Right cardiac atrium (tissue), 5 donors: ENCODE measurements around the gene CAMK4. TPM values are rescaled to one million over a fixed set of nuclear protein-coding genes. Genes with fewer than 3 reads are reported as not detected.

Experiments
- ATAC-seq, 2 donors: fragments of 200-7000 bp; cut with Tn5 transposase; one replicate each; pipeline versions ENCODE4 v1.8.0 to v1.9.1; 2020; ENCODE audit warnings: moderate library complexity in 2 of 2, mild to moderate bottlenecking in 1 of 2
- DNase-seq, 3 donors: peaks; one replicate each; pipeline ENCODE4 v3.0.0-alpha.2; 2020
- H3K27ac ChIP-seq: one replicate; pipeline ENCODE4 v1.5.1; 2013; ENCODE audit warnings: mild to moderate bottlenecking, low read length, control low read depth, moderate library complexity
- H3K27me3 ChIP-seq: one replicate; pipeline ENCODE4 v1.6.1; 2013; ENCODE audit not compliant: control insufficient read depth, insufficient read depth
- H3K4me1 ChIP-seq: one replicate; pipeline ENCODE4 v1.6.1; 2013; ENCODE audit warnings: low read length; ENCODE audit not compliant: control insufficient read depth, insufficient read depth
- H3K4me3 ChIP-seq: one replicate; pipeline ENCODE4 v1.5.1; 2013; ENCODE audit warnings: low read length, control low read depth
- H3K9me3 ChIP-seq: one replicate; pipeline ENCODE4 v1.6.1; 2013; ENCODE audit warnings: low read length; ENCODE audit not compliant: control insufficient read depth
- WGBS: extraction: QIAGEN DNeasy Blood & Tissue Kit; methylation state at CpG from one replicate; pipeline ENCODE4 v1.1.7; 2013; 5-methylcytosine and 5-hydroxymethylcytosine counted together
- intact Hi-C, 4 donors: fragments of 100-400 bp; cut with DNase I; formaldehyde crosslinking; loops; one replicate each; pipeline versions ENCODE4 v1.11.0 to v1.14.0; 2022 to 2023
- polyA plus RNA-seq: library from polyadenylated mRNA; stranded (reverse); fragments of 200-250 nt; gene quantifications from one replicate; pipeline ENCODE4 v1.2.3, GENCODE V29; 2013
- total RNA-seq, 4 donors: library from RNA; stranded (reverse); fragmentation: NEBNext Ultra II Directional; extraction: Animal tissue kit (Norgen Biotek cat#: 25700); gene quantifications; one replicate each; pipeline ENCODE4 v1.2.1, GENCODE V29; 2021
- donor health status: healthy with polysubstance abuse.
- donor health status: DM: no; HTN: yes; CAD: no.
- donor health status: DM: no; HTN: no; CAD: no.
- donor health status: DM: no; HTN: yes; CAD: no; lungs with severe emphysema.
- donor health status: DM: yes; HTN: yes; CAD: no.

The CAMK4 gene
- total and polyA plus RNA-seq, 5 donors = 0.25 to 0.66 (median 0.60) TPM; not detected in 1

GRCh38 chr5:111360173-111360572 lies 136.0 kb downstream of the CAMK4 start:
- intact Hi-C loops = no loop called here
- ATAC-seq (no peak), DNase-seq (no peak)
- Histone ChIP-seq H3K4me1 (no peaks in the 10 kb centered on the region), H3K27me3 (no peaks in the 10 kb centered on the region), H3K27ac (no peak overlapping the region), H3K4me3 (no peak overlapping the region), H3K9me3 (no peaks in the 10 kb centered on the region)
- 54% methylated on average over 2 of the region's 2 CpGs for WGBS

GRCh38 chr5:111364992-111365391 lies 140.8 kb downstream of the CAMK4 start:
- intact Hi-C loops = no loop called here
- WGBS = 76% methylated on average over 2 of the region's 2 CpGs
- Histone ChIP-seq H3K27ac (no peak overlapping the region), H3K4me3 (no peak overlapping the region), H3K4me1 (no peaks in the 10 kb centered on the region), H3K27me3 (no peaks in the 10 kb centered on the region), H3K9me3 (no peaks in the 10 kb centered on the region)
- DNase-seq (no peak), ATAC-seq (no peak)

GRCh38 chr5:111366388-111366787 lies 142.2 kb downstream of the CAMK4 start:
- DNase-seq = no peak
- intact Hi-C loops = no loop called here

GRCh38 chr5:111367115-111367514 lies 142.9 kb downstream of the CAMK4 start:
- no peaks in the 10 kb centered on the region for H3K4me1 ChIP-seq
- no peaks in the 10 kb centered on the region for H3K9me3 ChIP-seq
- H3K27ac ChIP-seq = no peak overlapping the region
- no peak for DNase-seq
- no peak overlapping the region for H3K4me3 ChIP-seq
- 69% methylated on average over 3 of the region's 3 CpGs for WGBS
- ATAC-seq = no peak
- H3K27me3 ChIP-seq = no peaks in the 10 kb centered on the region
- intact Hi-C loops = no loop called here

More at GRCh38 chr5:111366388-111366787, 142.2 kb downstream of the CAMK4 start:
- Histone ChIP-seq H3K27me3 (no peaks in the 10 kb centered on the region), H3K4me1 (no peaks in the 10 kb centered on the region), H3K9me3 (no peaks in the 10 kb centered on the region), H3K4me3 (no peak overlapping the region), H3K27ac (no peak overlapping the region)
- ATAC-seq = no peak

- Histone ChIP-seq H3K4me1 (no peaks in the 10 kb centered on the region), H3K9me3 (no peaks in the 10 kb centered on the region), H3K4me3 (no peak overlapping the region), H3K27me3 (no peaks in the 10 kb centered on the region), H3K27ac (no peak overlapping the region)
- ATAC-seq = no peak
- intact Hi-C loops = no loop called here
- no peak for DNase-seq
- 90% methylated on average over 1 of the region's 1 CpG for WGBS
Observed at GRCh38 chr5:111372799-111373198, 148.6 kb downstream of the CAMK4 start.

- no peak for ATAC-seq
- no peak for DNase-seq
- Histone ChIP-seq H3K4me3 (no peak overlapping the region), H3K27ac (no peak overlapping the region), H3K9me3 (no peaks in the 10 kb centered on the region), H3K27me3 (no peaks in the 10 kb centered on the region), H3K4me1 (no peaks in the 10 kb centered on the region)
- WGBS = 73% methylated on average over 4 of the region's 4 CpGs
- intact Hi-C loops = no loop called here
Observed at GRCh38 chr5:111374380-111374779, 150.2 kb downstream of the CAMK4 start.

GRCh38 chr5:111375645-111376044 lies 151.5 kb downstream of the CAMK4 start:
- H3K4me3 ChIP-seq = no peak overlapping the region
- H3K27me3 ChIP-seq = no peaks in the 10 kb centered on the region
- intact Hi-C loops = no loop called here
- no peak overlapping the region for H3K27ac ChIP-seq
- no peaks in the 10 kb centered on the region for H3K4me1 ChIP-seq
- DNase-seq = no peak
- no peak for ATAC-seq
- no peaks in the 10 kb centered on the region for H3K9me3 ChIP-seq
- WGBS = 93% methylated on average over 2 of the region's 2 CpGs

GRCh38 chr5:111377306-111377705 lies 153.1 kb downstream of the CAMK4 start:
- H3K27ac ChIP-seq = no peak overlapping the region
- ATAC-seq (no peak), DNase-seq (no peak)
- H3K27me3 ChIP-seq = no peaks in the 10 kb centered on the region
- H3K4me3 ChIP-seq = no peak overlapping the region
- intact Hi-C loops = no loop called here
- H3K9me3 ChIP-seq = no peaks in the 10 kb centered on the region
- H3K4me1 ChIP-seq = no peaks in the 10 kb centered on the region

- no peaks in the 10 kb centered on the region for H3K4me1 ChIP-seq
- H3K27me3 ChIP-seq = no peaks in the 10 kb centered on the region
- no peak for ATAC-seq
- H3K27ac ChIP-seq = no peak overlapping the region
- no peaks in the 10 kb centered on the region for H3K9me3 ChIP-seq
- DNase-seq = no peak
- intact Hi-C loops = no loop called here
- no peak overlapping the region for H3K4me3 ChIP-seq
Observed at GRCh38 chr5:111379391-111379816, 155.2 kb downstream of the CAMK4 start.

GRCh38 chr5:111383288-111383970 lies 159.2 kb downstream of the CAMK4 start:
- 79% methylated on average over 6 of the region's 6 CpGs for WGBS
- no peak overlapping the region for H3K4me3 ChIP-seq
- no peaks in the 10 kb centered on the region for H3K27me3 ChIP-seq
- H3K9me3 ChIP-seq = no peaks in the 10 kb centered on the region
- ATAC-seq = no peak
- H3K4me1 ChIP-seq = no peaks in the 10 kb centered on the region
- no peak overlapping the region for H3K27ac ChIP-seq
- no peak for DNase-seq
- intact Hi-C loops = no loop called here

GRCh38 chr5:111384220-111384619 lies 160.0 kb downstream of the CAMK4 start:
- Histone ChIP-seq H3K9me3 (no peaks in the 10 kb centered on the region), H3K27ac (no peak overlapping the region), H3K4me1 (no peaks in the 10 kb centered on the region), H3K27me3 (no peaks in the 10 kb centered on the region), H3K4me3 (no peak overlapping the region)
- 10% methylated on average over 3 of the region's 3 CpGs for WGBS
- DNase-seq (no peak), ATAC-seq (no peak)
- intact Hi-C loops = no loop called here

- Histone ChIP-seq H3K9me3 (no peaks in the 10 kb centered on the region), H3K4me3 (no peak overlapping the region), H3K27me3 (no peaks in the 10 kb centered on the region), H3K27ac (no peak overlapping the region), H3K4me1 (no peaks in the 10 kb centered on the region)
- no peak for ATAC-seq
- intact Hi-C loops = no loop called here
- no peak for DNase-seq
Observed at GRCh38 chr5:111385051-111385450, 160.9 kb downstream of the CAMK4 start.
